GM04503 (cell line): ENCODE results near the gene UQCR11.

ENCODE experiments used
- DNase-seq: peaks from one replicate; pipeline ENCODE4 v3.0.0-alpha.2; 2012; ENCODE audit warnings: low read depth

The UQCR11 gene

DNA sequence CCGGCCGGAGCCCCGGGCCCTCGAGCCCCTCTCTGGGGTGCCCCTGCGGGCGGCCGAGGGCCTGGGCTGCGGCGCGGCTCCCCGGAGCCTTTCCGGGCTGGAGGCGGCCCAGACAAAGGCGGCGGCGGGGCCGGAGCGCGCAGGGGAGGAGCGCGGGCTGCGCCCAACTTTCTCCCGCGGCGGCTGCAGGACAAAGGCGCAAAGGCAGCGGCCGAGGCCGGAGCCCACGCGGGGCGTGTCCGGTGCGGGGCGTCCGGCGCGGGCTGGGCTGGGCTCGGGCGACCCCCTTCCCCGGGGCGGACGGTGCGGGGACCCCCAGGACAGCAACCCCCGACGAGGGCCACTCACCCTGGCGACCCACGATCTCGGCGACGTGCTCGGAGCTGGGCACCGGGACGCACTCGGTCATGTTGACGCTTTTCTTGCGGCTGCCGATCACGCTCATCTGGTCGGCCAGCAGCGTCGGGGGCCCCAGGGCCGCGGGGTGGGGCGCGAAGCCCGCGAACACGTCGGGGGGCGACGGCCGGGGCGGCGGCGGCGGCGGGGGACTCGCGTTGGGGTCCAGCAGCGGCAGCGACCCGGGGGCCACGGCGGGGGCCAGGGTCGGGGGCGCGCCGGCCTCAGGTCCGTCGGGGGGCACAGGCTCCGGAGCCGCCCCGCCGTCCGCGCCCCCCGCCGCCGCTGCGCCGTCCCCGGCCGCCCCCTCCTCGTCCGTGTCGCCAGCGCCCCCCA, 38.0 kb downstream of the UQCR11 start:
- no peak for DNase-seq

DNA sequence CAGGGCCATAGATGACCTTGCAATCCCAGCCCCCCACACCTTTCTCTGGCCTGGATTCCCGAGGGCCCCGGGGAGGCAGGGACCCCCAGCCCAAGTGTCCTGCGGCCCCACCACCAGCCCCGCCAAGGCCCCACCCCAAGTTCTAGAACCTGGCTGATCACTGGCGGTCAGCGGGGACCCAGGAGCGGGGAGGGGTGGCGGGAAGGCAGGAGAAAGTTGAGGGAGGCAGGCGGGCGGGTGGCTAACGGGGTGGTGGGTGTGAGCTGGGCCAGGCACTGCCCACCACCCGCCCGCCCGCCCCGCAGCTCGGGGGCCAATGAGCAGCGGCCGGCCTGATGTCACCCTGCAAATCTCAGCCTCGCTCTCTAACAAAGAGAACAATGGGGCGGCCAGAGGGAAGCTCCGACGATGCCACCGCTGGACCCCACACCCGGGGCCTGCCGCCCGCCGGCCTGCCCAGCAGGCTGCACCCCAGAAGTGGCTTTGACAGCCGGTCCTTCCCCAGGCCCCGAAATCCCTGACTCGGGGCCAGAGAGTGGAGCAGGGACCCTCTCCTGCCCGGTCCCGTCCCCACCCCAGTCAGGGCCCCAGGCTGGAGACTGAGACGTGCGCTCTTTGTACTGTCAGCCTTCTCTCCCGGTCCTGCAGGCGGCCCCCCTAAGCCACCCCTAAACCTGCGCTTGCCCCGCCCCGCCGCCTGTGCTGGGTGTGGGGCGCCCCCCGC, 38.7 kb downstream of the UQCR11 start:
- DNase-seq = peak; percentile 37

DNA sequence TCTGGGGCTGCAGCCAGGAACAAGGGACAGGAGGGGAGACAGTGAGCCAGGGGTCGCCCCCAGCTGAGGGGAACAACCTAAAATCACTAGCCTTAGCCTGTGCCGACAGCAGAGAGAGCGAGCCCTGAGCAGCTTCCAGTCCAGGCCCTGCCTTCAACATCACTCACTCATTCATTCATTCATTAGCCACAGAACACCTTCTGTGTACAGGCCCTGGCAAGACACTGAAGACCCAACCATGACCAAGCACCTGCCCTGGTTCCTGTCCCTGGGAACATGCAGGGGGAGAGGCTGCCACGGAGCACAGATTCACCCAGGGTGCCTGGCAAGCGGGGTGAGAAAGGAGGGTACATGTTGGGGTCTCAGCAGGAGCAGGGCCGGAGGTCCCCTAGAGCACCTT, 42.0 kb downstream of the UQCR11 start:
- DNase-seq = no peak

DNA sequence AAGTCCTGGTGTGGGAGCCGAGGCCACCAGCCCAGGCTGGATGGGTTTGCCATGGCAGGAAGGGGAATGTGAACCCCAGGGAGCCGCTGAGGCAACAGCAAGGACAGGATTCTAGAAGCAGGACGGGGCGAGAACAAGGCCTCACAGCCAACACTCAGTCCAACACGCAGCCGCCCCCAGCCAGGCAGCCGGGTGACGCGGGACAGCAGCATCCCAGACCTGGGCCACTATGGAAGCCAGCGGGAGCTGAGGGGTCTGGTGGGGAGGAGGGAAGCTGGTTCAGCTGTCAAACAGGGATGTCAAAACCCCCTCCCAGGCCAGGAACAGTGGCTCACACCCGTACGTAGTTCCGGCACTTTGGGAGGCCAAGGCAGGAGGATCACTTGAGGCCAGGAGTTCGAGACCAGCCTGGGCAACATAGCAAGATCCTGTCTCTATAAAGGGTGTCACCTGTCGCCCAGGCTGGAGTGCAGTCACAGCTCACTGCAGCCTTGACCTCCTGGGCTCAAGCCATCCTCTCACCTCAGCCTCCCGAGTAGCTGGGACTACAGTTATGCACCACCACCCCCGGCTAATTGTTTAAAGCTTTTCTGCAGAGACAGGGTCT, 43.9 kb downstream of the UQCR11 start:
- DNase-seq = no peak

- no peak for DNase-seq
Observed at GRCh38 chr19:1560286-1560882, 44.9 kb downstream of the UQCR11 start.

DNA sequence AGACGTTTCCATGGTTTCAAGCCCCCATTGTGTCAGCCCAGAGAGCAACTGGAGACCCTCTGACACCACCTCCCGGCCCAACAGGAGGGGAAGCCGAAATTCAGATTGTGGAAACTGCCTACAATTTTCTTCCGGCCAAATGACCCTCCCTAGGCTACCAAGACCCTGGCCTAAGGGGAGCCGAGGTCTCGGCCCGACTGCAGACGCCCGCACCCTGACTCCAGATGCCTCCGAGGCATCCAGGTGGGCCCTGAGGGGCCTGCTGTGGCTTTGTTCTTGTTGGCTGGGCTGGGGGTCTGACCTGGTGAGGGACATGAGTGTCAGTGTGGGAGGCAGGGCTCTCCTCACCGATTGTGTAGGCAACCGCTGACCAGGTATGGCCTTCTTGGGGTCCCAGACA, 46.7 kb downstream of the UQCR11 start:
- no peak for DNase-seq

DNA sequence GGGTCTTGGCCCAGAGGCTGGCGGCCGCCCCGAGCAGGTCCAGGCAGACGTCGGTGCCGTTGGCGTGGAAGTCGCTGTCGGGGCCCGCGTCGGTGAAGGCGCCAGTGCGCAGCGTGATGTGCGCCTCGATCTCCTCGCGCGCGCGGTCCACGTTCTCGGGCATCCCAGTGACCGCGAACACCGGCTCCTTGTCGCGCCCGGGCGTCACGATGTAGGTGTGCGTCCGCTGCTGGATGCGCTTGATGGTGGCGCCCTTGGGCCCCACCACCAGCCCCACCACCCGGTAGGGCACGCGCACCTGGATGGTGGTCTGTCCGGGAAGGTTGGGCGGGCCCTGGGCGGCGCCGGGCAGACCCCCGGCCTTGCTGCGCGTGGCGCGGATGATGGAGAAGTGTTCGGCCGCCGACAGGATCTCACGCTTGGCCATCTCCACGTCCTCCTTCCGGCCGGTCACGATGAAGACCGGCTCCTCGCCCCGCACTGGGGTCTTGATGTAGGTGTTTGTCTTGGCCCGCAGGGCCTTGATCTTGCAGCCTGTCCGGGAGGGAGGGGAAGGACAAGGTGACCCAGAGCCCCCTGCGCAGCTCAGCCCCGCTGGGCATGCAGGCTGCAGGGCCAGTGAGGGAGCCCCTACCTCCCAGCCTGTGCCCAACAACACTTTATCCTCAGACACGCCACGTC, 48.7 kb downstream of the UQCR11 start:
- DNase-seq = no peak

GRCh38 chr19:1555487-1556389, 49.5 kb downstream of the UQCR11 start:
- DNase-seq = no peak

GRCh38 chr19:1554968-1555367, 50.3 kb downstream of the UQCR11 start:
- no peak for DNase-seq

GRCh38 chr19:1553415-1553814, 51.8 kb downstream of the UQCR11 start:
- no peak for DNase-seq

DNA sequence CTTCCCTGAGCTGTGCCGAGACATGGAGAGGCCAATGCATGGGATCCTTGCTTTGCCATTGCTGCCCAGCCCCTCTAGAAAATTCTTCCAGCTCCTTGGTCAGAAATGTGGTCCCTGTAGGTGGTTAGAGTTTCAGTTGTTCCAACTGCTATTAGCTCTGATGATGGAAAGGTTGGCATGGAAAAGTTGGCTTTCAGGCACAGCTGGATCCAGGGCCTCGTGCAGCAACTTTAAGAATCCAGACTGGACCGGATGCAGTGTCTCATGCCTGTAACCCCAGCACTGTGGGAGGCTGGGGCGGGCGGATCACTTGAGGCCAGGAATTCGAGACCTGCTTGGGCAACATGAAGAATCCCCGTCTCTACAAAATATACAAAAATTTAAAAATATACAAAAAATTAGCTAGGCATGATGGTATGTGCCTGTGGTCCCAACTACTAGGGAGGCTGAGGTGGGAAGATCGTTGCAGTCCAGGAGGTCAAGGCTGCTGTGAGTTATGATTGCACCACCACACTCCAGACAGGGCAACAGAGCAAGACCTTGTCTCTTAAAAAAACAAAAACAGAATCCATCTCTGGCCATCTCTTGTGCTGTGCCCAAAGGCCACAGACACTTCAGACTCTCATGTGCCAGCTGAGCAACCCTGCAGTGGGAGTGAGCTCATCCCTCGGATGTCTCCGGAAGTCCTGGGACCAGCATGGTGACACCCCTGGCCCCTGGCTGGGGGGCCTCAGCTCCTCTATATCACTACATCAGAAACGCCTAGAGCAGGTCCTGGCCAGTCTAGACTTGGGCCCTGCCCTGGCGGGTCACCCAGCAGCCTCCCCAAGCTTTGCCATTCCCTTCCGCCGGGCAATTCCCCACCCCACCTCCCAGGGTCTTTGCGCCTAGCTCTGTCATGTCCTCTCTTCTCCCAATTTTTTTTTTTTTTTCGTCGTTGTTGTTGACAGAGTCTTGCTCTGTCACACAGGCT, 53.9 kb downstream of the UQCR11 start:
- no peak for DNase-seq

GRCh38 chr19:1549332-1549945, 55.8 kb downstream of the UQCR11 start:
- DNase-seq = no peak
